CD14-positive monocyte (primary cell): ENCODE results near the gene FAM83F. TPM values are rescaled to one million over a fixed set of nuclear protein-coding genes. Genes with fewer than 3 reads are reported as not detected.

Source experiments
- DNase-seq, 3 donors: peaks; one replicate each; pipeline ENCODE4 v3.0.0-alpha.2; 2011 to 2022
- H2AFZ ChIP-seq: 2 replicates; pipeline ENCODE4 v1.6.0; 2012; ENCODE audit warnings: mild to moderate bottlenecking, low read depth, low read length, inconsistent platforms; ENCODE audit not compliant: insufficient read depth, poor library complexity, severe bottlenecking
- H3K27ac ChIP-seq, 2 donors: 1 replicate in 1 of 2; 2 replicates in 1 of 2; pipeline ENCODE4 v1.5.1; 2012 to 2013; ENCODE audit warnings: low read length in 2 of 2, control low read depth in 1 of 2, inconsistent platforms in 1 of 2, low read depth in 1 of 2, mild to moderate bottlenecking in 1 of 2
- H3K27me3 ChIP-seq, 2 donors: one replicate each; pipeline versions ENCODE4 v1.6.0 to v1.6.1; 2011 to 2013; ENCODE audit warnings: low read length in 2 of 2; ENCODE audit not compliant: control insufficient read depth in 2 of 2, insufficient read depth in 2 of 2
- H3K36me3 ChIP-seq, 2 donors: replicated peaks in 1 of 2; 1 replicate in 1 of 2; 2 replicates in 1 of 2; pipeline versions ENCODE4 v1.5.1 to v1.6.1; 2012 to 2013; ENCODE audit warnings: low read length in 2 of 2, control low read depth in 1 of 2, inconsistent platforms in 1 of 2, mild to moderate bottlenecking in 1 of 2; ENCODE audit not compliant: insufficient read depth in 2 of 2, control insufficient read depth in 1 of 2
- H3K4me1 ChIP-seq, 2 donors: 1 replicate in 1 of 2; 2 replicates in 1 of 2; pipeline versions ENCODE4 v1.5.1 to v1.6.1; 2012 to 2013; ENCODE audit warnings: low read length in 2 of 2, control low read depth in 1 of 2, inconsistent platforms in 1 of 2, mild to moderate bottlenecking in 1 of 2, moderate library complexity in 1 of 2; ENCODE audit not compliant: insufficient read depth in 2 of 2, control insufficient read depth in 1 of 2
- H3K4me2 ChIP-seq: replicated peaks from 2 replicates; pipeline ENCODE3; 2012; ENCODE audit warnings: low read length, moderate library complexity, mild to moderate bottlenecking; ENCODE audit not compliant: poor library complexity, severe bottlenecking; ENCODE audit errors: extremely low read depth
- H3K4me3 ChIP-seq, 3 experiments: fragments of 200-600 bp in 1 of 3; sonication (generic) in 1 of 3; replicated peaks in 1 of 3; 1 replicate in 2 of 3; 2 replicates in 1 of 3; pipeline ENCODE4 v1.5.1; 2011 to 2013; ENCODE audit warnings: low read length in 3 of 3, mild to moderate bottlenecking in 3 of 3, control low read depth in 2 of 3, low read depth in 2 of 3, inconsistent platforms in 1 of 3, moderate library complexity in 1 of 3
- H3K79me2 ChIP-seq: 2 replicates; pipeline ENCODE4 v1.6.0; 2012; ENCODE audit warnings: mild to moderate bottlenecking, control low read depth, inconsistent platforms, low read length, moderate library complexity; ENCODE audit not compliant: insufficient read depth
- H3K9ac ChIP-seq: 2 replicates; pipeline ENCODE4 v1.6.0; 2017; ENCODE audit warnings: low read length, mild to moderate bottlenecking; ENCODE audit not compliant: insufficient read depth, poor library complexity, severe bottlenecking
- H3K9me3 ChIP-seq, 2 donors: replicated peaks in 1 of 2; 1 replicate in 1 of 2; 2 replicates in 1 of 2; pipeline versions ENCODE4 v1.5.1 to v1.6.1; 2012 to 2013; ENCODE audit warnings: low read length in 2 of 2, control low read depth in 1 of 2; ENCODE audit not compliant: control insufficient read depth in 1 of 2, insufficient read depth in 1 of 2
- H4K20me1 ChIP-seq: 2 replicates; pipeline ENCODE4 v1.6.0; 2012; ENCODE audit warnings: mild to moderate bottlenecking, low read length, control low read depth, moderate library complexity; ENCODE audit not compliant: insufficient read depth
- H3K27ac Mint-ChIP-seq, 7 donors: one replicate each; pipeline ENCODE4 v1.8.0; 2020; ENCODE audit warnings: mild to moderate bottlenecking in 7 of 7, mixed read lengths in 7 of 7, moderate library complexity in 6 of 7, inconsistent platforms in 2 of 7
- H3K27me3 Mint-ChIP-seq, 3 donors: one replicate each; pipeline ENCODE4 v1.8.0; 2021 to 2022; ENCODE audit warnings: low read depth in 3 of 3, mild to moderate bottlenecking in 3 of 3, mixed read lengths in 3 of 3, moderate library complexity in 3 of 3, inconsistent platforms in 1 of 3
- H3K36me3 Mint-ChIP-seq, 2 donors: one replicate each; pipeline ENCODE4 v1.8.0; 2020; ENCODE audit warnings: mixed read lengths in 2 of 2, inconsistent platforms in 1 of 2, mild to moderate bottlenecking in 1 of 2
- H3K4me1 Mint-ChIP-seq: one replicate; pipeline ENCODE4 v1.8.0; 2020; ENCODE audit warnings: mild to moderate bottlenecking, mixed read lengths
- H3K4me3 Mint-ChIP-seq, 2 donors: one replicate each; pipeline ENCODE4 v1.8.0; 2020; ENCODE audit warnings: mild to moderate bottlenecking in 2 of 2, mixed read lengths in 2 of 2, moderate library complexity in 1 of 2
- H3K9me3 Mint-ChIP-seq, 7 donors: one replicate each; pipeline ENCODE4 v1.8.0; 2020 to 2022; ENCODE audit warnings: mixed read lengths in 7 of 7, mild to moderate bottlenecking in 6 of 7, moderate library complexity in 6 of 7, inconsistent platforms in 2 of 7
- WGBS: methylation state at CpG from one replicate; pipeline ENCODE4 v1.1.5; 2013; ENCODE audit warnings: missing lambda C conversion rate; ENCODE audit not compliant: insufficient coverage; 5-methylcytosine and 5-hydroxymethylcytosine counted together
- intact Hi-C, 2 donors: fragments of 100-400 bp; cut with micrococcal nuclease; formaldehyde crosslinking; loops; one replicate each; pipeline versions ENCODE4 v1.15.0 to v1.15.1; 2023
- polyA plus RNA-seq, 3 donors: library from polyadenylated mRNA; depleted of rRNA in 1 of 3; unstranded in 2 of 3; stranded (reverse) in 1 of 3; fragments of 300-500 nt in 2 of 3; fragments of >200 nt in 1 of 3; fragmentation: Illumina TruSeq in 2 of 3; gene quantifications; 1 replicate in 2 of 3; 2 replicates in 1 of 3; pipeline ENCODE4 v1.2.3, GENCODE V29; 2012 to 2021
- TF ChIP-seq, protein P1 (sequence below): fragments of 200-600 bp; IDR thresholded peaks from one replicate; pipeline ENCODE4 v1.8.0; 2022; ENCODE audit warnings: antibody characterized with exemption, mild to moderate bottlenecking

FAM83F gene
- polyA plus RNA-seq, 3 donors: 0.01 TPM; not detected in 2

DNA sequence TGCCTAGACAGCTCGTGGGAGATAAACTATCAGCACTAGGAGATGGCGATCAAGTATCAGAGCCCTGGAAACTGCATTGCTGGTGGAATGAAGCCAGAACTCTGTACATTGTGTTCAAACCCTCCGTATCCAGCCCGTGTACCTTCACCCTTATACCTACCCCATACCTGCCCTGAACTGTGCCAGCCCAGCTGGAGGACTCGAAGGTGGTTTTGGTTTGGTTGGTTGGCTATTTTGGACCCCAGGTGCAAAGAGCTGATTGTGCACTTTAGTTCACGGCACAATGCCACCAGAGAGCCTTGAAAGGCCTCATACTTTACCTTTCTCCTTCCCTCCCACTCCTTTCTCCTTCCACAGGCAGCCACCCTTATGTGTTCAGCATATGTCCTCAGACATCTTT lies 16.0 kb downstream of the FAM83F start:
- no peak overlapping the region for H3K9ac ChIP-seq
- H3K4me3 Mint-ChIP-seq: no peak overlapping the region
- 84% methylated on average over 2 of the region's 6 CpGs for WGBS
- no peaks in the 10 kb centered on the region for H3K79me2 ChIP-seq
- no peak overlapping the region for H3K4me2 ChIP-seq
- H3K4me1 Mint-ChIP-seq: peaks cover 39% of the 10 kb centered on the region
- peaks cover 25 to 38% of the 10 kb centered on the region in 2 donors for H3K4me1 ChIP-seq
- H3K36me3 ChIP-seq: no peaks in the 10 kb centered on the region
- no peak for DNase-seq
- no peak overlapping the region for H2AFZ ChIP-seq
- no peak overlapping the region for H3K27ac ChIP-seq
- no peak overlapping the region for H3K27ac Mint-ChIP-seq
- intact Hi-C loops: no loop called here
- peaks cover 9 to 10% of the 10 kb centered on the region in 2 donors for H3K36me3 Mint-ChIP-seq
- TF ChIP-seq, protein P1, sequence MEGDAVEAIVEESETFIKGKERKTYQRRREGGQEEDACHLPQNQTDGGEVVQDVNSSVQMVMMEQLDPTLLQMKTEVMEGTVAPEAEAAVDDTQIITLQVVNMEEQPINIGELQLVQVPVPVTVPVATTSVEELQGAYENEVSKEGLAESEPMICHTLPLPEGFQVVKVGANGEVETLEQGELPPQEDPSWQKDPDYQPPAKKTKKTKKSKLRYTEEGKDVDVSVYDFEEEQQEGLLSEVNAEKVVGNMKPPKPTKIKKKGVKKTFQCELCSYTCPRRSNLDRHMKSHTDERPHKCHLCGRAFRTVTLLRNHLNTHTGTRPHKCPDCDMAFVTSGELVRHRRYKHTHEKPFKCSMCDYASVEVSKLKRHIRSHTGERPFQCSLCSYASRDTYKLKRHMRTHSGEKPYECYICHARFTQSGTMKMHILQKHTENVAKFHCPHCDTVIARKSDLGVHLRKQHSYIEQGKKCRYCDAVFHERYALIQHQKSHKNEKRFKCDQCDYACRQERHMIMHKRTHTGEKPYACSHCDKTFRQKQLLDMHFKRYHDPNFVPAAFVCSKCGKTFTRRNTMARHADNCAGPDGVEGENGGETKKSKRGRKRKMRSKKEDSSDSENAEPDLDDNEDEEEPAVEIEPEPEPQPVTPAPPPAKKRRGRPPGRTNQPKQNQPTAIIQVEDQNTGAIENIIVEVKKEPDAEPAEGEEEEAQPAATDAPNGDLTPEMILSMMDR: no peak
- H3K9me3 ChIP-seq: no peaks in the 10 kb centered on the region
- H3K4me3 ChIP-seq: no peak overlapping the region
- peaks cover 0 to 2% (median 0%) of the 10 kb centered on the region in 7 donors for H3K9me3 Mint-ChIP-seq
- H3K27me3 Mint-ChIP-seq: peaks cover 14 to 34% (median 26%) of the 10 kb centered on the region in 3 donors
- H3K27me3 ChIP-seq: peaks cover 0 to 16% of the 10 kb centered on the region in 2 donors
- H4K20me1 ChIP-seq: no peaks in the 10 kb centered on the region

DNA sequence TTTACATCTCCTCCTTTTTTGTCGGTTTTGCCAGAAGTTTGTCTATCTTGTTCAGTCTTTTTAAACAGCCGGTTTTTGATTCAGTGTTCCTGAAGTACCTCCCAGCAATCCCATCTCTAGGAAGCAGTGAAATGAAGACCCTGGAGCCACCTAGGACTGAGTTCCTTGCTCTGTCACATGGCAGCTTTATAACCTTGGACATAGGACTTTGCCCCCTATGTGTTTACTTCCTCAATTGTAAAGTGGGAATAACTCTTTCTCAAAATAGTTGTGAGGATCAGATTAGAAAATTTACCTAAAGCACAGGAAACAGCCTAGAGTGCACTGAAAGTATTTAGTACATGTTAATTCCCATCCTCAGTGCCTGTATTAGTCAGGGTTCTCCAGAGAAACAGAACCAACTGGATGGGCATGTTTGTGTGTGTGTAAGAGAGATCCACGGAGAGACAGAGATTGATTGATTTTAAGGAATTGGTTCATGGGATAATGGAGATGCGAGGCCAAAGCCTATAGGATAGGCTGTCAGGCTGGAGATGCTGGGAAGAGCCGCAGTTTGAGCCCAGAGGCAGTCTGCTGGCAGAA lies 20.0 kb downstream of the FAM83F start:
- H3K4me1 Mint-ChIP-seq: peaks cover 6% of the 10 kb centered on the region
- TF ChIP-seq, protein P1: no peak
- Histone ChIP-seq H2AFZ (no peak overlapping the region), H4K20me1 (no peaks in the 10 kb centered on the region), H3K36me3 (no peaks in the 10 kb centered on the region), H3K9ac (no peak overlapping the region), H3K4me2 (no peak overlapping the region), H3K27ac (no peak overlapping the region), H3K79me2 (no peaks in the 10 kb centered on the region), H3K27me3 (peaks cover 0 to 7% of the 10 kb centered on the region in 2 donors), H3K4me3 (no peak overlapping the region), H3K4me1 (peaks cover 4 to 6% of the 10 kb centered on the region in 2 donors), H3K9me3 (no peaks in the 10 kb centered on the region)
- peaks cover 0 to under 1% of the 10 kb centered on the region in 2 donors for H3K36me3 Mint-ChIP-seq
- H3K4me3 Mint-ChIP-seq: no peak overlapping the region
- H3K9me3 Mint-ChIP-seq: no peaks in the 10 kb centered on the region
- H3K27me3 Mint-ChIP-seq: peaks cover 10 to 24% (median 19%) of the 10 kb centered on the region in 3 donors
- intact Hi-C loops: no loop called here
- H3K27ac Mint-ChIP-seq: no peak overlapping the region
- 100% methylated on average over 2 of the region's 5 CpGs for WGBS
- DNase-seq: no peak
